ENCODE results near the gene ATG14.

GRCh38 chr14:55433880-55434804 is 22.5 kb upstream of the ATG14 start:
- no peak for TF ChIP-seq EZH2 (IDR thresholded peaks at IDR 0.05; ENCODE audit: insufficient read depth, poor library complexity, severe bottlenecking)
- TF ChIP-seq EZH2phosphoT487 (IDR thresholded peaks at IDR 0.05; ENCODE audit: insufficient read depth, low read depth), result no peak

Measured in GM23248 (cell line).